Panc1 (cell line): Measurements from ENCODE around the gene PLEKHN1. TPM values are rescaled to one million over a fixed set of nuclear protein-coding genes. Genes with fewer than 3 reads are reported as not detected.
A peak's percentile ranks its signal among the peaks of the same experiment; 100 is the strongest.
"Not testable (repeated sequence)": the region's sequence is repeated elsewhere in the genome, so short reads cannot be mapped to it uniquely, and the experiment has no call there.

ENCODE experiments used
- ATAC-seq: fragments of 200-7000 bp; cut with Tn5 transposase; 2 replicates; pipeline ENCODE4 v1.9.1; 2020; ENCODE audit warnings: mild to moderate bottlenecking, moderate library complexity
- BruUV-seq: library from RNA; stranded (reverse); fragments of 400-500 nt; replicated peaks from 2 replicates; lab custom pipeline; 2021; lab: Mats Ljungman, UMichigan
- CTCF ChIA-PET: fragments of 300-600 bp; sonication (Branson Sonifier 250); formaldehyde crosslinking; loops from one replicate; lab custom pipeline; 2022; ENCODE audit warnings: antibody characterized with exemption; lab: Charles Lee
- POLR2A ChIA-PET: fragments of 300-600 bp; sonication (Branson Sonifier 250); formaldehyde crosslinking; loops from one replicate; lab custom pipeline; 2022; ENCODE audit warnings: antibody characterized with exemption; lab: Charles Lee
- DNase-seq: peaks from one replicate; pipeline ENCODE4 v3.0.0-alpha.2; 2010; ENCODE audit warnings: low read depth, low spot score
- H3K27ac ChIP-seq: 2 replicates; pipeline ENCODE4 v1.5.1; 2011; ENCODE audit warnings: mild to moderate bottlenecking, low read length, inconsistent platforms
- H3K27me3 ChIP-seq: fragments of 200-500 bp; sonication (Bioruptor generic); 2 replicates; pipeline ENCODE4 v1.6.0; 2014; ENCODE audit warnings: low read length, inconsistent platforms; ENCODE audit not compliant: control insufficient read depth, insufficient read depth
- H3K36me3 ChIP-seq: fragments of 200-500 bp; sonication (Bioruptor generic); 2 replicates; pipeline ENCODE4 v1.5.1; 2014; ENCODE audit warnings: inconsistent platforms, mild to moderate bottlenecking, low read length, moderate library complexity; ENCODE audit not compliant: control insufficient read depth, insufficient read depth
- H3K4me1 ChIP-seq: 2 replicates; pipeline ENCODE4 v1.5.1; 2011; ENCODE audit warnings: inconsistent platforms, mild to moderate bottlenecking, low read length, moderate library complexity; ENCODE audit not compliant: control insufficient read depth, insufficient read depth
- H3K4me3 ChIP-seq, 2 experiments: 2 replicates each; pipeline ENCODE4 v1.5.1; 2011 to 2012; ENCODE audit warnings: low read depth in 2 of 2, low read length in 2 of 2, mild to moderate bottlenecking in 2 of 2, inconsistent platforms in 1 of 2, moderate library complexity in 1 of 2
- H3K9me3 ChIP-seq: fragments of 200-500 bp; sonication (Bioruptor generic); 2 replicates; pipeline ENCODE4 v1.5.1; 2014; ENCODE audit warnings: low read depth, mild to moderate bottlenecking, inconsistent platforms, low read length, moderate library complexity; ENCODE audit not compliant: control insufficient read depth, insufficient read depth
- CTCF ChIP-seq: fragments of 450-650 bp; IDR thresholded peaks from 2 replicates; pipeline ENCODE4 v1.5.1; 2017; ENCODE audit warnings: mild to moderate bottlenecking
- POLR2AphosphoS5 ChIP-seq: IDR thresholded peaks from 2 replicates; pipeline ENCODE4 v1.6.1; 2012; ENCODE audit warnings: mild to moderate bottlenecking, low read depth, low read length, moderate library complexity
- REST ChIP-seq, 2 experiments: IDR thresholded peaks; 2 replicates each; pipeline ENCODE4 v1.6.1; 2011 to 2012; ENCODE audit warnings: low read depth in 2 of 2, control low read depth in 1 of 2, low read length in 1 of 2, mild to moderate bottlenecking in 1 of 2, moderate library complexity in 1 of 2; ENCODE audit not compliant: insufficient read depth in 1 of 2
- SIN3A ChIP-seq: IDR thresholded peaks from 2 replicates; pipeline ENCODE4 v1.6.1; 2012; ENCODE audit warnings: low read depth, mild to moderate bottlenecking, low read length, moderate library complexity, borderline replicate concordance; ENCODE audit not compliant: insufficient read depth
- TCF7L2 ChIP-seq: IDR thresholded peaks from 2 replicates; pipeline ENCODE4 v1.6.1; 2011; ENCODE audit warnings: mild to moderate bottlenecking, low read depth, low read length, inconsistent platforms
- in situ Hi-C: cut with HindIII; loops from 2 replicates; pipeline ENCODE4 v1.10.0; 2016; ENCODE audit warnings: low sequenced_read_pairs, low pct_unique_long_range_greater_than_20kb
- intact Hi-C: fragments of 100-400 bp; cut with micrococcal nuclease; formaldehyde crosslinking; loops from one replicate; pipeline ENCODE4 v1.10.0; 2022; ENCODE audit not compliant: unreplicated experiment
- total RNA-seq: library from RNA; stranded (reverse); gene quantifications from one replicate; pipeline ENCODE4 v1.2.1, GENCODE V29; 2021; ENCODE audit not compliant: unreplicated experiment

The PLEKHN1 gene
- total RNA-seq, 1 experiment from 2014 or later, result 9.8 TPM

DNA sequence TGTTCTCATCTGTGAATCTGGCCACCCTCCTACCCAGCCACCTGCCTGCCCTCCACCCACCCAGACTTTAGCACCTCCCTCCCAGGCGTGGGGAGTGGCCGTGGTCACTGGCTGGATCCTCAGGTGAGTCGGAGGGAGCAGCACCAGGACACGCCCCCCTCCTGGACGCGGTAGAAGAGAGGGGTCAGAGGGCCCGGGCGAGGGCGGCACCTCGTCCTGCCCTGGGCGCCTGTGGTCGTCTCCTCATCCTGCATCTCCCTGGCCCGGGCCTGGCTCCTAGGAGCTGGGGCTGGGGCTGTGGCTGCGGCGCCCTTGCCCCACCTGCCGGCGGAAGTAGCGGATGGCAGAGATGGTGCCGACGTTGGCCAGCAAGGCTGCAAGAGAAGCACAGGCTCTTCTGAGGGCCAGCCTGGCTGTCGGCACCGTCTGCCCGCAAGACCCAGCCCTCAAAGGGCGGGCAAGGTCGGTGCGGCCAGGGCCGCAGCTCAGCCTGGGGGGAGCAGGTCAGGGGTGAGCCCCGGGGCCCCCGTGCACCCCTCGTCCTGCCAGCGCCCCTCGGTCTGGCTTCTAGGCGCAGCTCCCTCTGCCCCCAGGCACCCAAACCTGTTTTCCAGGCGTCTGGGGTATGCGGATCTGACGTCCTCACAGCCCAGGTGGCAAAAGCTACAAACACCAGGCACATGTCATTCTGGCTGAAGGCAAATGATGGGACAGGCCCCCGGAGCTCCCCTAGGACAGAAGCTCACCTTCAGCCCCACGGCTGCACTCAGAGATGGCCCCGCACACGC is 9.8 kb downstream of the PLEKHN1 start:
- no TSS peak for BruUV-seq
- no peaks in the 10 kb centered on the region for H3K27me3 ChIP-seq
- CTCF ChIA-PET, result interaction anchor here (0.7 to 1.4 kb wide), 2 partner anchors 37 to 71 kb away, joined by 3 to 7 read pairs; no protein-coding TSS in a partner anchor
- peak; percentile 94 for ATAC-seq
- TF ChIP-seq CTCF (peak; percentile 94), REST (IDR thresholded peaks at IDR 0.05; ENCODE audit: insufficient read depth in 1 of 2, low read depth in 2 of 2, low read length in 1 of 2) (no peak), TCF7L2 (no peak), SIN3A (peak; percentile 75; the same call in 1 of the 2 replicates), POLR2AphosphoS5 (peak; percentile 45)
- H3K9me3 ChIP-seq, result no peaks in the 10 kb centered on the region
- POLR2A ChIA-PET, result interaction anchor here (0.6 to 0.7 kb wide), 3 partner anchors 9 to 334 kb away, joined by 3 to 4 read pairs (median 4); no protein-coding TSS in a partner anchor
- in situ Hi-C loops, result no loop called here
- H3K4me1 ChIP-seq, result peaks cover 4% of the 10 kb centered on the region; the same call in 1 of the 2 replicates
- peak overlapping the region; percentile 53 to 61 for H3K4me3 ChIP-seq
- peak overlapping the region; percentile 70; the same call in 1 of the 2 replicates for H3K27ac ChIP-seq
- DNase-seq, result no peak
- no peaks in the 10 kb centered on the region for H3K36me3 ChIP-seq
- intact Hi-C loops, result no loop called here

- H3K4me3 ChIP-seq, ATAC-seq, in situ Hi-C loops, intact Hi-C loops, H3K36me3 ChIP-seq, DNase-seq, BruUV-seq, H3K27ac ChIP-seq, H3K4me1 ChIP-seq, H3K27me3 ChIP-seq, H3K9me3 ChIP-seq: not testable (repeated sequence)
- POLR2A ChIA-PET, result interaction anchor here (0.6 to 0.7 kb wide), 2 partner anchors 72 to 333 kb away, joined by 4 read pairs; no protein-coding TSS in a partner anchor
- CTCF ChIA-PET, result interaction anchor here (1.4 kb wide), 1 partner anchor 71 kb away, joined by 7 read pairs; no protein-coding TSS in a partner anchor
These were observed 10.5 kb downstream of the PLEKHN1 start for GRCh38 chr1:976791-977190.
